Measurements from ENCODE around the gene CROT. TPM values are rescaled to one million over a fixed set of nuclear protein-coding genes. Genes with fewer than 3 reads are reported as not detected.
A peak's percentile ranks its signal among the peaks of the same experiment; 100 is the strongest.

Gene CROT
- total and polyA plus RNA-seq, 2 donors from 2014 or later: 17.0 to 23.2 TPM

DNA sequence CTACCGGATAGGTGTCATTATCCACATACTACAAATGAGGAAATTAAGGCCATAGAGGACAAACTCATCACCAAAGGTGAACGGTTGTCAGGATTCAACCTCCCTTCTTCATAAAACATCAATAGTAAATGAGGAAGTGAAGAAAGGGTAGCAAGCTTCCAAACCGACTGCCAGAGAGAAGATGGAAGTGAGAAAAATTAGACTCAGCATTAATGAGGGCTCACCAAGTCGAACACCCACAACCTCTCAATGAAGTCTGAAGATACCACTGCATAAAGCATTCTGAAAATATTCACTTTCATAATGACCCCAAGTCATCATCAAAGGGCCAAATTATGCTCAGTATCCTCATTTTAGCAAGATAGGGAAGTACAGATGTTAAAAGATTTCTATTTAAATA is 100.4 kb downstream of the CROT start:
- TF ChIP-seq, protein P1, sequence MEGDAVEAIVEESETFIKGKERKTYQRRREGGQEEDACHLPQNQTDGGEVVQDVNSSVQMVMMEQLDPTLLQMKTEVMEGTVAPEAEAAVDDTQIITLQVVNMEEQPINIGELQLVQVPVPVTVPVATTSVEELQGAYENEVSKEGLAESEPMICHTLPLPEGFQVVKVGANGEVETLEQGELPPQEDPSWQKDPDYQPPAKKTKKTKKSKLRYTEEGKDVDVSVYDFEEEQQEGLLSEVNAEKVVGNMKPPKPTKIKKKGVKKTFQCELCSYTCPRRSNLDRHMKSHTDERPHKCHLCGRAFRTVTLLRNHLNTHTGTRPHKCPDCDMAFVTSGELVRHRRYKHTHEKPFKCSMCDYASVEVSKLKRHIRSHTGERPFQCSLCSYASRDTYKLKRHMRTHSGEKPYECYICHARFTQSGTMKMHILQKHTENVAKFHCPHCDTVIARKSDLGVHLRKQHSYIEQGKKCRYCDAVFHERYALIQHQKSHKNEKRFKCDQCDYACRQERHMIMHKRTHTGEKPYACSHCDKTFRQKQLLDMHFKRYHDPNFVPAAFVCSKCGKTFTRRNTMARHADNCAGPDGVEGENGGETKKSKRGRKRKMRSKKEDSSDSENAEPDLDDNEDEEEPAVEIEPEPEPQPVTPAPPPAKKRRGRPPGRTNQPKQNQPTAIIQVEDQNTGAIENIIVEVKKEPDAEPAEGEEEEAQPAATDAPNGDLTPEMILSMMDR (IDR thresholded peaks at IDR 0.05; ENCODE audit: borderline replicate concordance, extremely low read depth, insufficient read depth): no peak
- intact Hi-C loops (cut with DNase I): no loop called here
- FAIRE-seq (no peak), DNase-seq (no peak)
- no peak overlapping the region for H3K27ac ChIP-seq (ENCODE audit: low read depth in 2 of 2, low read length in 2 of 2)
- H3K36me3 ChIP-seq (ENCODE audit: control insufficient read depth in 2 of 3, insufficient read depth in 3 of 3, low read length in 3 of 3): no peaks in the 10 kb centered on the region
- H3K9ac ChIP-seq (ENCODE audit: low read length in 3 of 3): no peak overlapping the region
- no peaks in the 10 kb centered on the region for H3K27me3 ChIP-seq (ENCODE audit: control insufficient read depth, insufficient read depth, low read length)
- no peaks in the 10 kb centered on the region for H3K4me1 ChIP-seq (ENCODE audit: control insufficient read depth in 2 of 3, insufficient read depth in 2 of 3, low read depth in 1 of 3, low read length in 3 of 3)
- no peaks in the 10 kb centered on the region for H3K9me3 ChIP-seq (ENCODE audit: control insufficient read depth in 2 of 3, insufficient read depth in 1 of 3, low read length in 3 of 3)
- no peak overlapping the region for H3K4me3 ChIP-seq (ENCODE audit: low read length in 3 of 3)

DNA sequence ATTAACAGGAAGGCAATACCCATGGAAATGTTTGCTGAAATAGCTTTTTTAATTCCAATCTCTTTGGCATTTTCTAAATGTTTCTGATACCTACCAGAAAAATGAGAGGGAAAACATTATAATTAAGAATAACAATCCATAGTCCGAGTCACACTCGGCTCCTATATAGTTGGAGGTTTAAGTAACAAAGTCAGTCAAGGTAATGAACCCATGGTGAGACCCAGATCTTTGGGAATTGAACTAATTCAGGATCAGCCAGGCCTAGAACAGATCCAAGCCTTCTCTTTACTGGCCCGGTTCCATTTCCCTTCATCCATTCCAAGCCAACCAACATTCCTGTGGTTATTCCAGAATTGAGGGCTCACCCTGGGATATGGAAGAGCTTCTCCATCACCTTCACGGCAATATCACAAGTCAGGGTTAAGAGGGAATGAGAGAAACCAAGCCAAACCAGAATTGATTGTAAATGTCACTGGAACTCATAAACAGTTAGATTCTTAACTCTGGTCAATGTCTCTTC is 101.7 kb downstream of the CROT start:
- TF ChIP-seq, protein P1 (IDR thresholded peaks at IDR 0.05; ENCODE audit: borderline replicate concordance, extremely low read depth, insufficient read depth): no peak
- Histone ChIP-seq H3K9me3 (ENCODE audit: control insufficient read depth in 2 of 3, insufficient read depth in 1 of 3, low read length in 3 of 3) (no peaks in the 10 kb centered on the region), H3K4me1 (ENCODE audit: control insufficient read depth in 2 of 3, insufficient read depth in 2 of 3, low read depth in 1 of 3, low read length in 3 of 3) (no peaks in the 10 kb centered on the region), H3K36me3 (ENCODE audit: control insufficient read depth in 2 of 3, insufficient read depth in 3 of 3, low read length in 3 of 3) (no peaks in the 10 kb centered on the region), H3K9ac (ENCODE audit: low read length in 3 of 3) (no peak overlapping the region), H3K4me3 (ENCODE audit: low read length in 3 of 3) (no peak overlapping the region), H3K27ac (ENCODE audit: low read depth in 2 of 2, low read length in 2 of 2) (no peak overlapping the region), H3K27me3 (ENCODE audit: control insufficient read depth, insufficient read depth, low read length) (no peaks in the 10 kb centered on the region)
- no peak for DNase-seq
- no peak for FAIRE-seq
- intact Hi-C loops (cut with DNase I): no loop called here

DNA sequence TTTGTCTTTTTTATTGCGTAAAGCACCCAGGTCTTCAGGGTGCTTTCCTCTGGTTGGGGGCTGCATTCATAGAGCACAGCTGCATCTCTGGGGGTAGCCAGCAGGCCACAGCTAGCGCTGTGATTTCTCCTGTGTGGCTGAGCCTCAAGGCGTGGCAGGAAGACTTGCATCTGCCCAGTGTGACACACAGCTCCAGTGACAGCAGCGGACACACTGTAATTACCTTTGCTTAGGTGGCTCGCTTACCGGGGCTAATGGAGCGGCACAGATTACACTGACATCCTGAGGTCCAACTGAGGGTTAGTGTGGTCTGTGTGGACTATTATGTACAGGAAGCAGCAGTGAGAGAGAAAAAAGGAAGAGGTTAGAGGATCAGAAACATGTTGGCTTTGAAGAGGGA is 102.9 kb downstream of the CROT start:
- no peaks in the 10 kb centered on the region for H3K4me1 ChIP-seq (ENCODE audit: control insufficient read depth in 2 of 3, insufficient read depth in 2 of 3, low read depth in 1 of 3, low read length in 3 of 3)
- DNase-seq: peak in 4 of 5 donors; percentile 39 to 64 (median 62)
- H3K36me3 ChIP-seq (ENCODE audit: control insufficient read depth in 2 of 3, insufficient read depth in 3 of 3, low read length in 3 of 3): no peaks in the 10 kb centered on the region
- TF ChIP-seq, protein P1 (IDR thresholded peaks at IDR 0.05; ENCODE audit: borderline replicate concordance, extremely low read depth, insufficient read depth): no peak
- no peak overlapping the region for H3K4me3 ChIP-seq (ENCODE audit: low read length in 3 of 3)
- H3K9me3 ChIP-seq (ENCODE audit: control insufficient read depth in 2 of 3, insufficient read depth in 1 of 3, low read length in 3 of 3): no peaks in the 10 kb centered on the region
- H3K9ac ChIP-seq (ENCODE audit: low read length in 3 of 3): no peak overlapping the region
- H3K27ac ChIP-seq (ENCODE audit: low read depth in 2 of 2, low read length in 2 of 2): no peak overlapping the region
- FAIRE-seq: no peak
- no peaks in the 10 kb centered on the region for H3K27me3 ChIP-seq (ENCODE audit: control insufficient read depth, insufficient read depth, low read length)
- intact Hi-C loops (cut with DNase I): no loop called here

Other genes with a start within 250 kb of the CROT start
- gene DMTF1, start 193.2 kb upstream of the CROT start, total RNA-seq: 88.6 TPM
- gene DMTF1, start 193.2 kb upstream of the CROT start, polyA plus RNA-seq (ENCODE audit: insufficient read depth, low read depth, low replicate concordance): 23.6 TPM
- gene TMEM243, start 125.9 kb upstream of the CROT start, total RNA-seq: 50.3 TPM
- gene TMEM243, start 125.9 kb upstream of the CROT start, polyA plus RNA-seq (ENCODE audit: insufficient read depth, low read depth, low replicate concordance): 37.7 TPM
- gene ABCB4, start 130.0 kb downstream of the CROT start, total RNA-seq: 2.0 TPM
- 2.0 TPM for gene ABCB4, start 130.0 kb downstream of the CROT start, polyA plus RNA-seq (ENCODE audit: insufficient read depth, low read depth, low replicate concordance)

Measured in kidney (tissue), 14 donors.